Adipose tissue (tissue), 3 donors: ENCODE results near the gene CSH1. TPM values are rescaled to one million over a fixed set of nuclear protein-coding genes. Genes with fewer than 3 reads are reported as not detected.

Source experiments
- H3K27ac ChIP-seq: one replicate; pipeline ENCODE4 v1.5.1; 2013; ENCODE audit warnings: low read depth, low read length
- WGBS, 3 donors: extraction: QIAGEN DNeasy Blood & Tissue Kit; methylation state at CpG; one replicate each; pipeline ENCODE4 v1.1.7; 2013; 5-methylcytosine and 5-hydroxymethylcytosine counted together
- polyA plus RNA-seq, 3 donors: library from polyadenylated mRNA; stranded (reverse); fragments of 200-250 nt; gene quantifications; one replicate each; pipeline ENCODE4 v1.2.3, GENCODE V29; 2013
- donor health status: healthy with polysubstance abuse.
- donor health status: Bipolar disorder and iron deficiency.
- donor health status: healthy.

Gene CSH1
- polyA plus RNA-seq, 3 donors = not detected

DNA sequence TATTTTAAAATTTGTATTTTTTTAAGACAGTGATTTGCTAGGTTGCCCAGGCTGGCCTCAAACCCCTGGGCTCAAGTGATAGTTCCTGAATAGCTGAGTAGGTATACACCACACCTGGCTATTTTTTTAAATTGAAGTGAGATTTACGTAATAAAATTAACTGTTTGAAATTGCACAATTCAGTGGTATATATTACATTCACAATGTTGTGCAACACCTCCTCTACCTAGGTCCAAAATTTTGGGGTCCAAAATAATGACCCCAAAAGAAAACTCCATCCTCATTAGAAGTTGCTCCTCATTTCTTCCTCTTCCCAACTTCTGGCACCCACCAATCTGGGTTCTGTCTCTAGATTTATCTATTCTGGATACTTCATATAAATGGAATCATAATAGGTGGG lies 50.9 kb downstream of the CSH1 start:
- 41 to 79% (median 46%) methylated on average over 1 of the region's 1 CpG for WGBS, 3 donors
- H3K27ac ChIP-seq = no peak overlapping the region

Other genes starting within 250 kb of the CSH1 start
- 10 to 100 TPM; 10.4 to 18.8 (median 14.2) TPM for gene LIMD2, start 196.4 kb downstream of the CSH1 start, polyA plus RNA-seq
- 10 to 100 TPM; 10.7 to 17.5 (median 16.6) TPM for gene STRADA, start 154.8 kb downstream of the CSH1 start, polyA plus RNA-seq
- gene CCDC47, start 123.0 kb downstream of the CSH1 start, polyA plus RNA-seq = 10 to 100 TPM; 24.0 to 67.4 (median 35.6) TPM
- 10 to 100 TPM; 63.1 to 93.2 (median 71.4) TPM for gene DDX42, start 122.4 kb downstream of the CSH1 start, polyA plus RNA-seq
- gene PSMC5, start 69.1 kb downstream of the CSH1 start, polyA plus RNA-seq = 100 to 1,000 TPM in 2 of 3 donors, 10 to 100 TPM in 1; 78.4 to 204 (median 141) TPM
- gene FTSJ3, start 68.9 kb downstream of the CSH1 start, polyA plus RNA-seq = 10 to 100 TPM; 14.5 to 21.9 (median 21.3) TPM
- 10 to 100 TPM; 60.3 to 91.2 (median 62.3) TPM for gene SMARCD2, start 53.9 kb downstream of the CSH1 start, polyA plus RNA-seq
- gene CSH2, start 22.9 kb downstream of the CSH1 start, polyA plus RNA-seq = not detected
- gene GH2, start 14.6 kb downstream of the CSH1 start, polyA plus RNA-seq = not detected
- not detected for gene CSHL1, start 14.7 kb upstream of the CSH1 start, polyA plus RNA-seq
- gene GH1, start 22.3 kb upstream of the CSH1 start, polyA plus RNA-seq = not detected
- 1 to 10 TPM; 2.7 to 6.3 (median 5.2) TPM for gene CD79B, start 35.8 kb upstream of the CSH1 start, polyA plus RNA-seq
- 10 to 100 TPM in 2 of 3 donors, 1 to 10 TPM in 1; 1.8 to 25.6 (median 11.1) TPM for gene SCN4A, start 76.3 kb upstream of the CSH1 start, polyA plus RNA-seq
- gene PRR29, start 101.8 kb upstream of the CSH1 start, polyA plus RNA-seq = 1 to 10 TPM in 1 of 3 donors, under 1 TPM in 2; 0.09 to 1.1 (median 0.45) TPM
- 10 to 100 TPM; 13.0 to 87.0 (median 63.9) TPM for gene ICAM2, start 124.1 kb upstream of the CSH1 start, polyA plus RNA-seq
- gene ERN1, start 233.6 kb upstream of the CSH1 start, polyA plus RNA-seq = 10 to 100 TPM in 1 of 3 donors, 1 to 10 TPM in 2; 2.0 to 26.5 (median 9.3) TPM